NT2/D1 (cell line): ENCODE data around the gene OR2T29.
"Not testable (repeated sequence)": the region's sequence is repeated elsewhere in the genome, so short reads cannot be mapped to it uniquely, and the experiment has no call there.

Source experiments
- SUZ12 ChIP-seq: IDR thresholded peaks from 2 replicates; pipeline ENCODE4 v1.6.1; 2011; ENCODE audit not compliant: insufficient read length, insufficient read depth; ENCODE audit errors: extremely low read depth
- YY1 ChIP-seq: IDR thresholded peaks from 2 replicates; pipeline ENCODE4 v1.6.1; 2011; ENCODE audit not compliant: insufficient read length, insufficient read depth
- ZNF274 ChIP-seq: IDR thresholded peaks from 2 replicates; pipeline ENCODE4 v1.6.1; 2011; ENCODE audit warnings: mild to moderate bottlenecking, low read depth, low read length

DNA sequence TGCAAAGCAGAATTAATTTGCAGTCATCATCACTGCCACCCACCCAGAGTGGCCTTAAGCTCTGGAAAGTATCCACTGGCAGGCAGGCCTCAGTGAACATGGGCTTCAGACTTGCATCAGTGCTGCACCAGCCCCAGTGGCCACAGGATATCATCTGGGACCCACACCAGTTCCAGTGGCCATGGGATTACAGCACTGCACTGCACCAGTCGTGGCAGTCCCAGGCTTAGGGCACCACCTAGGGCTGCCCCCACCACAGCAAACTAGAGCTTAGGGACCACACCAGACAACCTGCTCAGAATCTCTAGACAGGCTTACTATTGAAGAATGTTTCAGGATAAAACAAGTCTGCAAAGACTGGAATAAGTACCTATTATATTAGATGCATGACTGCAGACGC, 15.2 kb downstream of the OR2T29 start:
- TF ChIP-seq YY1, ZNF274, SUZ12: not testable (repeated sequence)
